HG03442 (cell line): ENCODE data around the gene PLXNA4.

ENCODE experiments used
- ATAC-seq: cut with Tn5 transposase; IDR thresholded peaks from one replicate; pipeline ENCODE4 v1.9.1; 2021; ENCODE audit warnings: mild to moderate bottlenecking, moderate library complexity; ENCODE audit not compliant: unreplicated experiment

The PLXNA4 gene

GRCh38 chr7:132423594-132424200, 152.6 kb downstream of the PLXNA4 start:
- no peak for ATAC-seq

DNA sequence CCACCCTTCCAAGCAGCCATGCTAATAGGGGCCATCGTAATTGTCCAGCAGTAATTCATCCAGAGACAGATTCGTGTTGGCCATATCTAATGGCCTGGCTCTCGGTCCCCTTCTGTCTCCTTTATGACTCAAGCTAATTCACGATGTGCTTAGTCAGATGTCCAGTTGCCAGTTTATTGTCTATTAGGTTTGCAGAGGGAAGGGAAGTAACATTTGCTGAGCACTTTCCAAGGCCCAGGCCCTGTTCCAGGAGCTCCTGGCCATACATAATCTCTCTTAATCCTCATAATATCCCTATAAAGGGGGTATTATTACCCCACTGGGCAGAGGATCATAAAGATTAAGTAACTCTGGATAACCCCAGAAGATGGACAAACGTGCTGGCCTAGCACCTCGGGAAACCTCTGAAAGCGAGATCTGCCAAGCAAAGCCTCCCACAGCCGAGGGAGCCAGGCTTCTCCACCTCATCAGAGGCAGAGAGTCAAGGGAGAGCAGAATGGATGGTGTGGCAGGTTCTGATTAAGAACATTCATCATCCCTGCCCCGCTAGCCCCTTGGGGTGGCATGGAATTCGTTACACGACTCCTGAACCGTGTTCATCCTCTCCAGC, 153.7 kb downstream of the PLXNA4 start:
- no peak for ATAC-seq

DNA sequence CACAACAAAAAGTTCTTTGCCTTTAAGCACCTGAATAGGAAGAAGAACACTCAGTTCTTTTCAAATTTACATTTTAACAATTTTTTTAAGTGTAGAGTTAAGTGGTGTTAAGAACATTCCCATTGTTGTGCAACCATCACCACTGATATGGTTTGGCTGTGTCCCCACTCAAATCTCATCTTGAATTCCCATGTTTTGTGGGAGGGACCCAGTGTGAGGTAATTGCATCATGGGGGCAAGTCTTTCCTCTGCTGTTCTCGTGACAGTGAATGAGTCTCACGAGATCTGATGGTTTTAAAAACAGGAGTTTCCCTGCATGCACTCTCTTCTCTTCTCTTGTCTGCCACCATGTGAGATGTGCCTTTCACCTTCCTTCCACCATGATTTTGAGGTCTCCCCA, 155.7 kb downstream of the PLXNA4 start:
- ATAC-seq = no peak

DNA sequence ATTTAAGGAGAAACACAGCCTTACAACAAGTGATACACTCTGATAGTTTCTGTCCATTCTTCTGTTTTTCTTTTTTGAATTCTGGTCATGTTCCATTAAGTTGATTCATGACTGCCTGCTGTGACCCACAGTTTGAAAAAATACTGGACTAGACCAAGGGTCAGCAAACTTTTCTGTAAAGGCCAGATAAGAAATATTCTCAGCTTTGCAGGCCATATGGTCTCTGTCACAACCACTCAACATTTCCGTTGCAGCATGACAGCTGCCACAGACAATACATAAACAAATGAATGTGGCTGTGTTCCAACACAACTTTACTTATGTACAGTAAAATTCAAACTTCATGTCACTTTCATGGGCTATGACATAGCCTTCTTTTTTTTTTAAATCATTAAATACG, 156.7 kb downstream of the PLXNA4 start:
- ATAC-seq = no peak

GRCh38 chr7:132418840-132419239, 157.4 kb downstream of the PLXNA4 start:
- no peak for ATAC-seq

DNA sequence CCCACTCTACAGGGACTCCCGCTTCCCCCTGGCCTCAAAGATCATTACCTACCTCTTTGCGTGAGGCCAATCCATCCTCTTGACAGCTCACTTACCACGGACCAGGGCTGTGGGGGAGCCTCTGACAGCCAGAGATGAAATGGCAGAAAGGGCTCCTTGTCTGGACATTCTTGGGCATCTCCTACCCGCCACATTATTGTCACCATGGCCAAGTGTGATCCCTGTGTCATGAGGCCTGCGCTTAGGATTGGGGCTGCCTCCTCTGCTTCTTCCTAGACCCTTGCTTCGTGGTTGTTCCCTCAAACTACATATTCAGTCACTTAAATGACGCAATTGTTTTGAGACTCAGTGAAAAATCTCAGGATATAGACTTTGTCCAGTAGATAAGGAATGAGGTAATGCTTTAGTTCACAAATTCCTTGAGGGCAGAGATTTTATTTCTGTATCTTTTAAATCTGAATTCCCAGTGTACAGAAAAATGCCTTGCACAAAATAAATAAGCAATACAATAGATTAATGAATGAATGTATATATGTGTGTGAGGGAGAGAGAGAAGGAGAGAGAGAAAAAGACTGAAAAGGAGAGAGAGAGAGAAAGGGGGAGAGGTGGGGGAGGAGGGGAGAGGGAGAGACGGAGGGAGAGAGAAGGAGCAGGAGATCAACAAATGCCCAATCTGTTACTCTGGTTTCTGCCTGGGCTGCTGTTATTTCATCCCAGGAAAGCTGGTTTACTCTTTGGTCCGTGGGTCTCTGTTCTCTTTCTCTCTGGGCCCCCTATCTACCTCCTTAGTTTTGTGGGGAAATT, 159.0 kb downstream of the PLXNA4 start:
- ATAC-seq = no peak

GRCh38 chr7:132416395-132416794, 159.9 kb downstream of the PLXNA4 start:
- ATAC-seq = no peak

DNA sequence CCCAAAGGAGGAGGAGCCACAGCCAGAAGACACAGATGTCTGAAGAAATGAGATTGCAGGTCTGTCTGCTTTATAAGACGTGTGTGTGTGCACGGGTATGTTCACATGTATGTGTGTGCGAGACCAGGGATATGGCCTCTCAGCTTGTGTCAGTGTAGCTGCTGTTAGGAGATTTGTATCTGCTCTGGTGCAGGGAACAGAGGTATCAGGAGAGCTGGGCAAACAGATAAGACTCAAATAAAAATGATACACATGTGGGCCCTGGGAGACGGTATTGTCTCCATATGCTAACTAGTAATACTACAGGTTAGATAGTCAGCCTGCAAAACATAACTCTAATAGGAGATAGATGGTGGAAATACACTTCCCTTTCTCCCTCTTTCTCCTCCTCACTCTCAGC, 161.0 kb downstream of the PLXNA4 start:
- ATAC-seq = no peak

- ATAC-seq = no peak
Observed at GRCh38 chr7:132414857-132415256, 161.4 kb downstream of the PLXNA4 start.

GRCh38 chr7:132412435-132412834, 163.8 kb downstream of the PLXNA4 start:
- ATAC-seq = no peak

GRCh38 chr7:132410861-132411541, 165.3 kb downstream of the PLXNA4 start:
- no peak for ATAC-seq

DNA sequence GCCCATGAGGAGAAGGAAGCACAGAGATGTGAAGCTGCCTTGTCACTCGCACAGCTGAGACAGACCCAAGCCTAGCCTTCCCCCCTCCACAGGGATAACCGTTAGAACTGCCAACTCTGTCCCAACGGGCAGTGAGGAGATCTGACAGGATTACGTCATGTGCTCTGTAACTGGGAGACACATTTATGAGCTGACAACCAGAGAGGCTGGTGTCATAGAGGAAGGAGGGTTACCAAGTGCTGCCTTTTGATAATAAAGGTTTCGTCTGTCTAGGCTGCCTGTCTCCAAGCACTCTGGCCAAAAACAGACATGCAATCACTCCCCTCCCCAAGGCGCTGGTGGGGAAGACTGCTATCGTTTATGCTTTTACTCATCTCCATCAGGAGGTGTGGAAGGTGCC, 165.9 kb downstream of the PLXNA4 start:
- no peak for ATAC-seq

- no peak for ATAC-seq
Observed at GRCh38 chr7:132407764-132408163, 168.5 kb downstream of the PLXNA4 start.

GRCh38 chr7:132406039-132406438, 170.2 kb downstream of the PLXNA4 start:
- ATAC-seq = no peak

DNA sequence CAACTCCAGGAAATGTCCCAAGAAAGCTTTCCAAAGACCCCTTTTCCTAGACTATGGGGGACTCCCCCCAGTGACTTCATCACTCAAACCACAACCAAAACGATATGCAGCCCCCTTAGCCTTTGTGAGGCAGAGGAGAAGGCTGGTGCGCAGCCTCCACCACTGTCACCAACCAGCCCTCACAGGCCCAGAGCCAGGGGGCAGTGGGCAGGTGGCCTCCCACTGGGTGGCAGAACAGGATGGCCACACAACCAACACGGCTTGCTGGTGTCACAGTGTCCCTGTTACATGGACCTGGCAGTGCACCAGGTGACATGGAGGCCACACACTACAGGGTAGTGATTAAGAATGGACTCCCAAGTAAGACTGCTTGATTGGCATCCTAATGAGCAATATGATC, 172.0 kb downstream of the PLXNA4 start:
- ATAC-seq = no peak

DNA sequence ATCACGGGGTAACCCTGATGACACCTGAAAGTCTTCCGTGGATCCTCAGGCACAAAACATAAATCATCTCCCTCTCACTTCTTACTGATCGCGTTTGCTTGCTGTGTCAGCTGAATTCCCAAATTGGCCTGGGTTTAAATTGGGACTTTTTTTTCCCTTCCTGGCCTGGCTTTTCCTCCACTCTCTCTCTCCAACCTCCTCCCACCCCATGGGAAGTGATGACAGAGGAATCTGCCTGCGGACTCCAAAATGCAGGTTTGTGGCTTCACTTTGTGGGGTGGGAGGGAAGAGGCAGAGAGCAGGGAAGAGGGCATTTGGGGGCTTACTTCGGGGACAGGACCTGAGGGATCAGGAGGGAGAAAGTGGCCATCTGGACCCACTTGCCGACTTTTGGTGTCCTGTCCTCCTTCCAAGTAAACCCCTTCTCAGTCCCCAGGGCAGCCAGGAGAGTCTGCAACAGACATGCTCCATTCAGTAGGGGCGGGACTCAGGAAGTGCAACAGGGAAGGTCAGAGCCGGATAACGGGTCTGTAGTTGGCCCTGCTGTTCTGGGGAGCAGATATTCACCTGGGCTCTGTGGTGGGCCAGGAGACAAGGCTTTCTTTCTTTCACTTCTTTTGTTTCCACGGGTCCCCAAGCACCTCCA, 172.7 kb downstream of the PLXNA4 start:
- ATAC-seq = no peak

GRCh38 chr7:132402751-132403245, 173.5 kb downstream of the PLXNA4 start:
- ATAC-seq = no peak

DNA sequence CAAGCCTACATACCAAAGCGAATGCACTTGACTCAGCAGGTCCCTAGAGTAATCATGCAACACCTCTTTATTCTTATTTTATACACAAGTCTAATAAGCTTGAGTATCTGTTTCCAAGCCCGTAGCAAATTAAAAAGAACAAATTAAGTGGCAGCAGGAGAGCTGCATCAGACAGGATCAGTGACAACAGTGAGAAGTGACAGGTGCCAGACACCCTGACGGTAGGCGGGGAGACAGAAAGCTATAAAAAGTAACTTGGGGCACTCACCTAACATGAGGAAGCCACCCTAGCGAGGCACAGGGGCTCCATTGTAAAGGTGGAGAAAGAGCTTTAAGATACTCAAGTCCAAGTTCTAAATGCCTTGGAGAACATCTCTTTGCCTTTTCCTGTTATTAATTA, 174.2 kb downstream of the PLXNA4 start:
- ATAC-seq = no peak

GRCh38 chr7:132400561-132401142, 175.6 kb downstream of the PLXNA4 start:
- no peak for ATAC-seq

GRCh38 chr7:132399367-132399766, 176.9 kb downstream of the PLXNA4 start:
- no peak for ATAC-seq
